ENCODE data around the gene WFDC9.
"Not testable (repeated sequence)": the region's sequence is repeated elsewhere in the genome, so short reads cannot be mapped to it uniquely, and the experiment has no call there.

DNA sequence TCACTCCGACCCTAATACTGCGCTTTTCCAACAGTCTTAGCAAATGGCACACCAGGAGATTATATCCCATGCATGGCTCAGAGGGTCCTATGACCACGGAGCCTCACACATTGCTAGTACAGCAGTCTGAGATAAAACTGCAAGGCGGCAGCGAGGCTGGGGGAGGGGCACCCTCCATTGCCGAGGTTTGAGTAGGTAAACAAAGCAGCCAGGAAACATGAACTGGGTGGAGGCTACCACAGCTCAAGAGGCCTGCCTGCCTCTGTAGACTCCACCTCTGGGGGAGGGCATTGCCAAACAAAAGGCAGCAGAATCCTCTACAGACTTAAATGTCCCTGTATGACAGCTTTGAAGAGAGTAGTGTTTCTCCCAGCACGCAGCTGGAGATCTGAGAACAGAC, 20.6 kb upstream of the WFDC9 start:
- TF ChIP-seq CTCF (IDR thresholded peaks at IDR 0.05; ENCODE audit: extremely low read depth in 1 of 2, insufficient read depth in 1 of 2, low read depth in 1 of 2, low read length in 2 of 2); POLR2A (IDR thresholded peaks at IDR 0.05; ENCODE audit: low read depth, low read length); EZH2 (IDR thresholded peaks at IDR 0.05; ENCODE audit: borderline replicate concordance, low read depth, low read length, severe bottlenecking); POLR2AphosphoS5 (IDR thresholded peaks at IDR 0.05; ENCODE audit: insufficient read depth, low read depth, low read length); MYC (IDR thresholded peaks at IDR 0.05; ENCODE audit: low read depth, low read length): not testable (repeated sequence)
- TF ChIP-seq, protein P1, sequence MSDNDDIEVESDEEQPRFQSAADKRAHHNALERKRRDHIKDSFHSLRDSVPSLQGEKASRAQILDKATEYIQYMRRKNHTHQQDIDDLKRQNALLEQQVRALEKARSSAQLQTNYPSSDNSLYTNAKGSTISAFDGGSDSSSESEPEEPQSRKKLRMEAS (IDR thresholded peaks at IDR 0.05; ENCODE audit: insufficient read depth, insufficient read length), result not testable (repeated sequence)

Data from endothelial cell of umbilical vein (primary cell).